ENCODE measurements around the gene DHX16.

DHX16 gene

DNA sequence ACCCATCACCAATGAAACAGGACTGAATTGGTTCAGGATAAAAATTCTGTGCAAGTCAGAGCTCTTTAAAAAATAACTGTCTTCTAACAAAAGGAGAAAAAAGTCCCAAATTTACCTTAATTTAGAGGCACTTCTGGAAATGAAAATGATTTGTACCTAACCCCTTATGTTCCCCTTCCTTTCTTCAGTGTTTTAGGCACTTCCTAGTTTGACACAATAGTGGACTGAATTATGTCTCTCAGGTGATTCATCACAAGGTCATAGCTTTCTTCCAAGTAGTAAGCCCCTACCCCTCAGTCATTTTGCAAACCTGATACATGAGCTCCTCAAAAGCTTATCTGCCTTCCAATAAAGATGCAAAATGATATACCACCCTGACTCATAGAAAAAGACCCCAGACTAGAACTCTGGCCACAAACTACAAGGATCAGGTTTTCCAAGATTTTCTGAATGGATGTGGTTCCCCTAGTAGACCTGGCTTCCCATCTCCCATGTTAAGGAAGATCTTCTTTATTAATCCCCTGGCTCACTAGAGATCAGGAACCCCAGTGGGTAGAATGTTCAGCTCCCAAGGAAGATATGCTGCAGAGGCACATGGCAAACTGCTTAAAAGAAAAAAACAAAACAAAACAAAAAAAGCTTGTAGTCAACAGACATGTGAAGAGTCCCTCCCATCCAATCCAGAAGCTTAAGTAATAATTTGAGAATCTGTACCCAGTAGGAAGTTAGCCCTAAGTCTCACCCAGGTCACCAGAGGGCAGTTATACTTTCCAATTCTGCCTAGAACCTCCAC, 59.4 kb downstream of the DHX16 start:
- no peak overlapping the region for H2AFZ ChIP-seq (ENCODE audit: low read depth, low read length)
- no peaks in the 10 kb centered on the region for H3K27me3 ChIP-seq (ENCODE audit: insufficient read depth, low read length, poor library complexity)
- H3K9ac ChIP-seq (ENCODE audit: low read depth, low read length) = 0 out of 2 replicates have a peak overlapping the region, but pooled peaks have one; percentile 96
- no peaks in the 10 kb centered on the region for H3K9me3 ChIP-seq (ENCODE audit: insufficient read depth, low read length, severe bottlenecking)
- peaks cover 25% of the 10 kb centered on the region for H3K4me1 ChIP-seq (ENCODE audit: insufficient read depth, low read length)
- H3K4me2 ChIP-seq (ENCODE audit: insufficient read depth, low read length) = peak overlapping the region; percentile 72; the same call in 1 of the 2 replicates
- DNase-seq (no peak), ATAC-seq (ENCODE audit: insufficient read depth, low read depth) (no peak)
- H3K4me3 ChIP-seq (ENCODE audit: low read depth in 1 of 2, low read length in 2 of 2) = no peak overlapping the region
- H3K79me2 ChIP-seq (ENCODE audit: insufficient read depth, low read length) = peaks cover 84% of the 10 kb centered on the region
- peaks cover 24% of the 10 kb centered on the region for H4K20me1 ChIP-seq (ENCODE audit: insufficient read depth, low read length)
- no peak for TF ChIP-seq CTCF (IDR thresholded peaks at IDR 0.05; ENCODE audit: borderline replicate concordance, extremely low read depth, low read length, poor library complexity, severe bottlenecking)
- TF ChIP-seq EZH2 (IDR thresholded peaks at IDR 0.05; ENCODE audit: borderline replicate concordance, low read depth, low read length, severe bottlenecking) = no peak
- H3K27ac ChIP-seq (ENCODE audit: low read length) = peak overlapping the region; percentile 95; the same call in 1 of the 2 replicates
- peaks cover 63% of the 10 kb centered on the region for H3K36me3 ChIP-seq (ENCODE audit: insufficient read depth, low read length)

DNA sequence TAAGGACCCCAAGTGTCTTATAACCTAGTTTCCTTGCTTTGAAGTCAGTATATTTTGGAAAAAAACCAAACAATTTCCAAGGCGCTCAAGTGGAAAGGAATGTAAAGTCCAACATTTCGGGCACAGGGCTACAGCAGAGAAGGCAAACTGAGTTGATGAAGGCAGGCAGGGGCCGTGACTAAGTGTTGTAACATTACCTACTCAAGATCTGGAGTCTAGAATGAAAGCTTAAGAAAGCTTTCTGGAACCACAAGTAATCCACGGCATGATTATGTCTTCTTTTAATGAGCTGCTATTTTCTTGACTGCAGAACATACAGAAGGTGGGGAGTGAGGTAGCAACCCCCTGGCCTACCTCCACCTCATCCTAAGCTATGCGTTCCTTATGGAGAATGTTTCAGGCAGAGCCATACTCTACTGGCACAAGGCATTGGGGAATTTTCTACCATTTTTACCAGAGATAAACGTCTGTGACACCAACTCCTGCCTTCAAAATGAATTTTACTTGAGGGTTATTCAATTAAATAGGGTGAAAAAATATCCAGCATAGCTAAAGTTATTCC, 60.0 kb downstream of the DHX16 start:
- peaks cover 22% of the 10 kb centered on the region for H3K4me1 ChIP-seq (ENCODE audit: insufficient read depth, low read length)
- no peak overlapping the region for H2AFZ ChIP-seq (ENCODE audit: low read depth, low read length)
- no peaks in the 10 kb centered on the region for H3K9me3 ChIP-seq (ENCODE audit: insufficient read depth, low read length, severe bottlenecking)
- no peak overlapping the region for H3K27ac ChIP-seq (ENCODE audit: low read length)
- TF ChIP-seq CTCF (IDR thresholded peaks at IDR 0.05; ENCODE audit: borderline replicate concordance, extremely low read depth, low read length, poor library complexity, severe bottlenecking) (no peak), EZH2 (IDR thresholded peaks at IDR 0.05; ENCODE audit: borderline replicate concordance, low read depth, low read length, severe bottlenecking) (no peak)
- peaks cover 70% of the 10 kb centered on the region for H3K36me3 ChIP-seq (ENCODE audit: insufficient read depth, low read length)
- DNase-seq (no peak), ATAC-seq (ENCODE audit: insufficient read depth, low read depth) (no peak)
- H4K20me1 ChIP-seq (ENCODE audit: insufficient read depth, low read length) = peaks cover 24% of the 10 kb centered on the region
- no peak overlapping the region for H3K4me3 ChIP-seq (ENCODE audit: low read depth in 1 of 2, low read length in 2 of 2)
- H3K27me3 ChIP-seq (ENCODE audit: insufficient read depth, low read length, poor library complexity) = no peaks in the 10 kb centered on the region
- H3K79me2 ChIP-seq (ENCODE audit: insufficient read depth, low read length) = peaks cover 77% of the 10 kb centered on the region
- no peak overlapping the region for H3K4me2 ChIP-seq (ENCODE audit: insufficient read depth, low read length)
- H3K9ac ChIP-seq (ENCODE audit: low read depth, low read length) = no peak overlapping the region; the same call in 1 of the 2 replicates

GRCh38 chr6:30612213-30612612, 60.6 kb downstream of the DHX16 start:
- H3K27ac ChIP-seq (ENCODE audit: low read length) = no peak overlapping the region
- no peak overlapping the region for H3K4me3 ChIP-seq (ENCODE audit: low read depth in 1 of 2, low read length in 2 of 2)
- H3K36me3 ChIP-seq (ENCODE audit: insufficient read depth, low read length) = peaks cover 75% of the 10 kb centered on the region
- no peak overlapping the region; the same call in 1 of the 2 replicates for H3K9ac ChIP-seq (ENCODE audit: low read depth, low read length)
- peak; percentile 43 for TF ChIP-seq CTCF (IDR thresholded peaks at IDR 0.05; ENCODE audit: borderline replicate concordance, extremely low read depth, low read length, poor library complexity, severe bottlenecking)
- no peak for TF ChIP-seq EZH2 (IDR thresholded peaks at IDR 0.05; ENCODE audit: borderline replicate concordance, low read depth, low read length, severe bottlenecking)
- no peak for ATAC-seq (ENCODE audit: insufficient read depth, low read depth)
- H3K9me3 ChIP-seq (ENCODE audit: insufficient read depth, low read length, severe bottlenecking) = no peaks in the 10 kb centered on the region
- H3K79me2 ChIP-seq (ENCODE audit: insufficient read depth, low read length) = peaks cover 76% of the 10 kb centered on the region
- H3K4me1 ChIP-seq (ENCODE audit: insufficient read depth, low read length) = peaks cover 22% of the 10 kb centered on the region
- H3K27me3 ChIP-seq (ENCODE audit: insufficient read depth, low read length, poor library complexity) = no peaks in the 10 kb centered on the region
- H3K4me2 ChIP-seq (ENCODE audit: insufficient read depth, low read length) = no peak overlapping the region
- peaks cover 28% of the 10 kb centered on the region for H4K20me1 ChIP-seq (ENCODE audit: insufficient read depth, low read length)
- no peak overlapping the region for H2AFZ ChIP-seq (ENCODE audit: low read depth, low read length)
- DNase-seq = no peak

All from DND-41 (cell line).